Astrocyte of the spinal cord (primary cell): ENCODE data around the gene STK32B.

ENCODE experiments used
- DNase-seq: peaks from one replicate; pipeline ENCODE4 v3.0.0; 2011; ENCODE audit warnings: low read depth, low spot score
- H3K4me3 ChIP-seq: 2 replicates; pipeline ENCODE4 v1.5.1; 2011; ENCODE audit warnings: low read depth, mild to moderate bottlenecking, low read length, moderate library complexity
- in situ Hi-C: cut with HindIII; loops from 2 replicates; pipeline ENCODE4 v1.10.0; 2017; ENCODE audit warnings: low sequenced_read_pairs
- TF ChIP-seq, protein P1 (sequence below): IDR thresholded peaks from 2 replicates; pipeline ENCODE4 v1.5.1; 2012; ENCODE audit warnings: low read depth, mild to moderate bottlenecking, low read length, inconsistent platforms

The STK32B gene

DNA sequence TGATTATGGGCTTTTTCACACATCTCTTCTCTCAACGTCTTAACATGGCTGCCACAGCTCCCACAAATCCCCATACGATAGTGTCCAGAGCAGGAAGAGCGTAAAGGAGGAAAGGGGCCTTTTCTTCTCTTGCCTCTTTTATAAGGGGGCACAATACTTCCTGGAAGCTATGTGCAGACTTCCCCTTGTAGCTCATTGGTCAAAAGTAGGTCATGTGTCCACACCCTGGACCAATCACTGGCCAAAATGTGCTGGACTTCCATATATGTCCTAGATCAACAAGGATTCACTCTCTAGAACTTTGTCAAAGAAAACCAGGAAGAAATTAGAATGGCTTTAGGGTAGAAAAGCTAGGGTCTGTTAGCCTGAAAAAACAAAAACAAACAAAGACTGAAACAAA, 26.7 kb downstream of the STK32B start:
- no peak for DNase-seq
- in situ Hi-C loops: no loop called here
- no peak overlapping the region for H3K4me3 ChIP-seq
- TF ChIP-seq, protein P1, sequence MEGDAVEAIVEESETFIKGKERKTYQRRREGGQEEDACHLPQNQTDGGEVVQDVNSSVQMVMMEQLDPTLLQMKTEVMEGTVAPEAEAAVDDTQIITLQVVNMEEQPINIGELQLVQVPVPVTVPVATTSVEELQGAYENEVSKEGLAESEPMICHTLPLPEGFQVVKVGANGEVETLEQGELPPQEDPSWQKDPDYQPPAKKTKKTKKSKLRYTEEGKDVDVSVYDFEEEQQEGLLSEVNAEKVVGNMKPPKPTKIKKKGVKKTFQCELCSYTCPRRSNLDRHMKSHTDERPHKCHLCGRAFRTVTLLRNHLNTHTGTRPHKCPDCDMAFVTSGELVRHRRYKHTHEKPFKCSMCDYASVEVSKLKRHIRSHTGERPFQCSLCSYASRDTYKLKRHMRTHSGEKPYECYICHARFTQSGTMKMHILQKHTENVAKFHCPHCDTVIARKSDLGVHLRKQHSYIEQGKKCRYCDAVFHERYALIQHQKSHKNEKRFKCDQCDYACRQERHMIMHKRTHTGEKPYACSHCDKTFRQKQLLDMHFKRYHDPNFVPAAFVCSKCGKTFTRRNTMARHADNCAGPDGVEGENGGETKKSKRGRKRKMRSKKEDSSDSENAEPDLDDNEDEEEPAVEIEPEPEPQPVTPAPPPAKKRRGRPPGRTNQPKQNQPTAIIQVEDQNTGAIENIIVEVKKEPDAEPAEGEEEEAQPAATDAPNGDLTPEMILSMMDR: no peak

DNA sequence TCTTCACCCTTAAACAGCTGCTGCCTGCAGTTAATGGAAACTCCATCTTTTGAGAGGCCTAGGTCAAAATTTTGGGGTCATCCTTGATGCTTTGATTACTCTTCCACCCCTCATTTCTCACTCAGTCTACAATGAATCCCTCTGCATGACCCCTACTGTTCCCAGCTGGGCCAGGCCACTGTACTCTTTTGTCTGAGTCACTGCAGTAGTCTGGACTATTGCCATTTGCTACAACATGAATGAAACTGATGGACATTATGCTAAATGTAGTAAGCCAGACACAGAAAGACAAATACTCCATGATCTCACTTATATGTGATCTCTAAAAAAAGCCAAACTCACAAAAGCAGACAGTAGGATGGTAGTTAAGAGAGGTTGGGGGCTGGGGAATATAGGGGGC, 28.3 kb downstream of the STK32B start:
- DNase-seq: peak; percentile 34
- in situ Hi-C loops: no loop called here

DNA sequence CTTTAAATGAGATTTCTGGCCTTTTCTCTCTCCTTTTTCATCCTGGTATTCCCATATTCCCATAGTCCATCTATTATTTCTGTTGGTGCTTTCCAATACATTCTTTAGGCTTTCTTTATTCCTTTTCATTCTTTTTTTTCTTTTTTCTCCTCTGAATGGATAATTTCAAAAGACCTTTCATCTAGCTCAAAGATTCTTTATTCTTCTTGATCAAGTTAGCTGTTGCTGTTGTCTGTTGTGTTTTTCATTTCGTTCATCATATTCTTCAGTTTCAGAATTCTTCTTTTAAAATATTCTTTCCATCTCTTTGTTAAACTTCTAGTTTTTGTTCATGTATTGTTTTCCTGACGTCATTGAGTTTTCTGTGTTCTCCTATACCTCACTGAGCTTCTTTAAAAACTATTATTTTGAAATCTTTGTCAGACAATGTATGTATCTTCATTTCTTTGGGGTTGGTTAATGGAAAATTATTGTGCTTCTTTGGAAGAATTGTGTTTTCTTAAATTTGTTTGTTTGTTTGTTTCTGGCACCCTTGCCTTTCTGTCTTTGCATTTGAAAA, 30.2 kb downstream of the STK32B start:
- no peak overlapping the region for H3K4me3 ChIP-seq
- in situ Hi-C loops: no loop called here
- DNase-seq: no peak
- TF ChIP-seq, protein P1: no peak

More for the DNA sequence above, 28.3 kb downstream of the STK32B start:
- TF ChIP-seq, protein P1: no peak
- no peak overlapping the region for H3K4me3 ChIP-seq

DNA sequence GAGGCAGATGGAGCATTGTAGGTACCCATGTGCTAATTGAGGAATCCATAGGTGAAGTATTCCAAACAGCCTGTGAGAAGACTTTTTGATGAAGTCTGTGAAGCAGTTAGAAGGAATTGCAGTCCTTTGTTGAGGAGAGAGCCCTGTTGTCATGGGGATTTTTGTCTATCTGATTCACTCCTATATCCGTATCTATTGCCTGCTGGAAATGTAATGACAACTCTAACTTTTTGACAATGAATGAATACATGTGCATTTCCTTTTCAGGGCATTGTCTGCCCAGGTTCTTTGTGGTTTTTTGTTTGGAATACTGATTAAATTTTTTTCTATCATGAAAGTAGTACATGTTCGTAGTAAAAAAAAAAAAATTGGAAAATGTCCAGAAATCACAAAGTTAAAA, 31.1 kb downstream of the STK32B start:
- in situ Hi-C loops: no loop called here
- H3K4me3 ChIP-seq: no peak overlapping the region
- peak; percentile 12 for DNase-seq
- TF ChIP-seq, protein P1: no peak

DNA sequence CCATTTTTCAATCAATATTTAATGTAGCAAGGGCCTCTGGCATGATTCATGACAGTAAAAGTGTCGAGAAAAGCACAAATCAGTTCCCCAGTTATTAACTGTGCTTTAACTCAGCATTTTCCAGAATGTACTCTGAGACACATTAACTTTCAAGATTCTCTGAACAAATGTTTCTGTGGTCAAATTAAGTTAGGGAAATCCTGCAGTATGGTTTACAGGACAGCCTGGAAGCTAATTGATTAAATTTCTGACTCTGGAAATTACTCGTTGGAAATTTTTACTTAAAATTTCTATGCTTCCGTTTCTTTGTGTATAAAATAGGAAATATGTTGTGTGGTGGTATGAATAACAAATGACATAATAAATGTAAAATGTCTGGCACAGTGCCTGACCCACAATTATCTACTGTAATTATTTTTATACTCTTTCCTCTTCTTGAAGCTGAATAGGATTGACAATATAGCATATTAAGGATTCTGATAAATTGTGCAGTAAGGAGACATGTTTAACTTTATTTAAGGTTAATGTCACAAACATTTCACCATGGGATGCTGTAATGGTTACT, 33.7 kb downstream of the STK32B start:
- TF ChIP-seq, protein P1: no peak
- no peak for DNase-seq
- in situ Hi-C loops: no loop called here
- H3K4me3 ChIP-seq: no peak overlapping the region

DNA sequence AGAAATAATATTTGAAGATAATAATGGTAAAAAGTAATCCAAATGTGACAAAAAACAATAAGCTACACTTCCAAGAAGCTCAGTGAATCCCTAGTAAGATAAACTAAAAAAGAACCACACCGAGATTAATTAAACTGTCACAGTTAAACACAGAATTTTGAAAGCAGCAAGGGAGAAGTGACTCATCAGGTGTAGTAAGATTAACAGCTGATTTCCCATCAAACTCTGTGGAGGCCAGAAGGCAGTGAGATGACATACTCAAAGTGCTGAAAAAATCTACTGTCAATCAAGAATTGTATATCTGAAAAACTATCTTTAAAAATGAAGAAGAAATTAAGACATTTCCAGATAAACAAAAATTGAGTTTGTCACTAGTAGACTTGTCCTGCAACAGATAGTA, 35.3 kb downstream of the STK32B start:
- TF ChIP-seq, protein P1: no peak
- no peak overlapping the region for H3K4me3 ChIP-seq
- in situ Hi-C loops: no loop called here
- no peak for DNase-seq

DNA sequence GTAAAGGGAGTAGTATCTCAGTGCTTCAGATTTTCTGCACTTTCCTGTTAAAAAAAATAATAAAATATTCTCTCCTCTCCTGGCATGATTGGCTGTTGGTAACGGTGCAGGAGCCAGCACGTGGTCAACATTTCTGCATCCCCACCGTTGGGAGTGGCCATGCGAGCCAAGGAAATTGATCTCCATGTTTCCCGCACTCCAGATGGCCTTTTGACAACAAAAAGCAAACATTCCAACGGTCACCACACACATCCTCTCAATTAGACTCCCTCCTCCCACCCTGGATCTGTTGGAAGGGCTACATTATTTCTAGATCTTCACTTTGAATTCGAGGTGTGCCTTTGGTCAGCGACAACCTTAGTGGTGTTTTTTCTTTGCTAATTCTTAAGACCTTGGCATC, 45.0 kb downstream of the STK32B start:
- TF ChIP-seq, protein P1: no peak
- H3K4me3 ChIP-seq: no peak overlapping the region
- DNase-seq: no peak
- in situ Hi-C loops: no loop called here
